ENCODE results near the gene BAG3.

DNA sequence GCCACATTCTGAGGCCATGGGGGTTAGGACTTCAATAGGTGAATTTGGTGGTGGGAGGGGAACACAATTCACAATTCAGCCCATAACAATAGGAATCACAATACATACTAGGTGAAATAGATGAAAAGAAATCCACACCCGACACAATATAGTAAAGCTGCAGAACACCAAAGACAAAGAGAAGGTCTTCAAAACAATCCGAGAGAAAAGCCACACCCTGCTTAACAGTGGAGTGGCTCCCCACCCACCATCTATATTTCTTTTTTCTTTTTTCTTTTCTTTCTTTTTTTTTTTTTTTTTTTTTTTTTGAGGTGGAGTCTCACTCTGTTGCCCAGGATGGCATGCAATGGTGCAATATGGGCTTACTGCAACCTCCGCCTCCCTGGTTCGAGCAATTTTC is 39.7 kb upstream of the BAG3 start:
- TF ChIP-seq, protein P1, sequence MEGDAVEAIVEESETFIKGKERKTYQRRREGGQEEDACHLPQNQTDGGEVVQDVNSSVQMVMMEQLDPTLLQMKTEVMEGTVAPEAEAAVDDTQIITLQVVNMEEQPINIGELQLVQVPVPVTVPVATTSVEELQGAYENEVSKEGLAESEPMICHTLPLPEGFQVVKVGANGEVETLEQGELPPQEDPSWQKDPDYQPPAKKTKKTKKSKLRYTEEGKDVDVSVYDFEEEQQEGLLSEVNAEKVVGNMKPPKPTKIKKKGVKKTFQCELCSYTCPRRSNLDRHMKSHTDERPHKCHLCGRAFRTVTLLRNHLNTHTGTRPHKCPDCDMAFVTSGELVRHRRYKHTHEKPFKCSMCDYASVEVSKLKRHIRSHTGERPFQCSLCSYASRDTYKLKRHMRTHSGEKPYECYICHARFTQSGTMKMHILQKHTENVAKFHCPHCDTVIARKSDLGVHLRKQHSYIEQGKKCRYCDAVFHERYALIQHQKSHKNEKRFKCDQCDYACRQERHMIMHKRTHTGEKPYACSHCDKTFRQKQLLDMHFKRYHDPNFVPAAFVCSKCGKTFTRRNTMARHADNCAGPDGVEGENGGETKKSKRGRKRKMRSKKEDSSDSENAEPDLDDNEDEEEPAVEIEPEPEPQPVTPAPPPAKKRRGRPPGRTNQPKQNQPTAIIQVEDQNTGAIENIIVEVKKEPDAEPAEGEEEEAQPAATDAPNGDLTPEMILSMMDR (IDR thresholded peaks at IDR 0.05): no peak
- no peak for TF ChIP-seq POLR2A (IDR thresholded peaks at IDR 0.05)

All from right lobe of liver (tissue), 4 donors.